ENCODE results near the gene ITGA6.

ITGA6 gene

DNA sequence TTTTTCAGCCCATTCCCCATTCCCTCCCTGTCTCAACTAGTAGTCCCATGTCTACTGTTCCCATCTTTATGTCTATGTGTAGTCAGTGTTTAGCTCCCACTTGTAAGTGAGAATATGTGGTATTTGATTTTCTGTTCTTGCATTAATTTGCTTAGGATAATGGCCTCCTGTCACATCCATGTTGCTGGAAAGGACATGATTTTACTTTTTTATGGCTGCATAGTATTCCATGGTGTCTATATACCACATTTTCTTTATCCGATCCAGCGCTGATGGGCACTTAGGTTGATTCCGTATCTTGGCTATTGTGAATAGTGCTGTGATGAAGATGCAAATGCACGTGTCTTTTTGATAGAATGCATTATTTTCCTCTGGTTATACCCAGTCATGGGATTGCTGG, 21.7 kb upstream of the ITGA6 start:
- H2AFZ ChIP-seq: no peak overlapping the region
- H3K9ac ChIP-seq: no peak overlapping the region
- H3K36me3 ChIP-seq (ENCODE audit: control insufficient read depth, insufficient read depth, low read length): no peaks in the 10 kb centered on the region
- H3K27ac ChIP-seq: no peak overlapping the region
- H3K4me1 ChIP-seq: no peaks in the 10 kb centered on the region
- TF ChIP-seq, protein P1, sequence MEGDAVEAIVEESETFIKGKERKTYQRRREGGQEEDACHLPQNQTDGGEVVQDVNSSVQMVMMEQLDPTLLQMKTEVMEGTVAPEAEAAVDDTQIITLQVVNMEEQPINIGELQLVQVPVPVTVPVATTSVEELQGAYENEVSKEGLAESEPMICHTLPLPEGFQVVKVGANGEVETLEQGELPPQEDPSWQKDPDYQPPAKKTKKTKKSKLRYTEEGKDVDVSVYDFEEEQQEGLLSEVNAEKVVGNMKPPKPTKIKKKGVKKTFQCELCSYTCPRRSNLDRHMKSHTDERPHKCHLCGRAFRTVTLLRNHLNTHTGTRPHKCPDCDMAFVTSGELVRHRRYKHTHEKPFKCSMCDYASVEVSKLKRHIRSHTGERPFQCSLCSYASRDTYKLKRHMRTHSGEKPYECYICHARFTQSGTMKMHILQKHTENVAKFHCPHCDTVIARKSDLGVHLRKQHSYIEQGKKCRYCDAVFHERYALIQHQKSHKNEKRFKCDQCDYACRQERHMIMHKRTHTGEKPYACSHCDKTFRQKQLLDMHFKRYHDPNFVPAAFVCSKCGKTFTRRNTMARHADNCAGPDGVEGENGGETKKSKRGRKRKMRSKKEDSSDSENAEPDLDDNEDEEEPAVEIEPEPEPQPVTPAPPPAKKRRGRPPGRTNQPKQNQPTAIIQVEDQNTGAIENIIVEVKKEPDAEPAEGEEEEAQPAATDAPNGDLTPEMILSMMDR (IDR thresholded peaks at IDR 0.05): no peak
- H3K79me2 ChIP-seq: no peaks in the 10 kb centered on the region
- no peaks in the 10 kb centered on the region for H3K9me3 ChIP-seq (ENCODE audit: control insufficient read depth, low read length)
- H3K4me2 ChIP-seq (ENCODE audit: low read length): no peak overlapping the region
- H3K27me3 ChIP-seq (ENCODE audit: control insufficient read depth, insufficient read depth, low read length): no peaks in the 10 kb centered on the region
- H3K4me3 ChIP-seq (ENCODE audit: low read depth, low read length): no peak overlapping the region

DNA sequence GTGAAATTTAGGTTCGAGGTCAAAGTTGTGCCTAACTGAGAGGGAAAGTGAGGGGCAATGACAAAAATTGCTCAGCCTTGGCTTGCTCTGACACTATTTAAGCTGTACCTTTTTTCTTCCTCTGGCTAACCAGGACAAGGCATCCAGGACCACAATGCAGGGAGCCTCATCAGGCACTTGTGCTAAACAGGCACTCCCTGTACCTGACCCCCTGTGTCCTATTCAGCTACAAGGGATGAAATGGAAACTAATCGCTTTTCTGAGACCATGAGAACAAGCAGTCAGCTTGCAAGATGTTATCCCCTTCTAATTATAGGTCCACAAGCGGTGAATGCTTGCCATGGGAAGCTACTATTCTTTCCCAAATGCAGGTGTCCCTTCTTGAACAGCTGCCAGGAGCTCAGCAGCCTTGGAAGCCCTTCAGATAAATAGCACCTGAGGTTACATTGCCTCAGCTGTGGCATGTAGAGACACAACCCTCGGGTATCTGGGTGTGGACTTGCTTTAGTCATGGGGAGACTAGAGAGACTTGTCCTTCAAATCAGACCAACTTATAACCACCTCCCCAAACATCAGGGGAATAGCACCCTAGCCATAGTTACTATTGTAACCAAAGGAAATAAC, 19.1 kb upstream of the ITGA6 start:
- H3K36me3 ChIP-seq (ENCODE audit: control insufficient read depth, insufficient read depth, low read length): no peaks in the 10 kb centered on the region
- no peak overlapping the region for H3K9ac ChIP-seq
- no peak overlapping the region for H3K4me3 ChIP-seq (ENCODE audit: low read depth, low read length)
- H3K27me3 ChIP-seq (ENCODE audit: control insufficient read depth, insufficient read depth, low read length): no peaks in the 10 kb centered on the region
- H3K79me2 ChIP-seq: no peaks in the 10 kb centered on the region
- no peaks in the 10 kb centered on the region for H3K9me3 ChIP-seq (ENCODE audit: control insufficient read depth, low read length)
- H3K27ac ChIP-seq: no peak overlapping the region
- peak overlapping the region; percentile 17 for H3K4me2 ChIP-seq (ENCODE audit: low read length)
- H2AFZ ChIP-seq: no peak overlapping the region
- TF ChIP-seq, protein P1 (IDR thresholded peaks at IDR 0.05): no peak
- peaks cover 4% of the 10 kb centered on the region for H3K4me1 ChIP-seq

DNA sequence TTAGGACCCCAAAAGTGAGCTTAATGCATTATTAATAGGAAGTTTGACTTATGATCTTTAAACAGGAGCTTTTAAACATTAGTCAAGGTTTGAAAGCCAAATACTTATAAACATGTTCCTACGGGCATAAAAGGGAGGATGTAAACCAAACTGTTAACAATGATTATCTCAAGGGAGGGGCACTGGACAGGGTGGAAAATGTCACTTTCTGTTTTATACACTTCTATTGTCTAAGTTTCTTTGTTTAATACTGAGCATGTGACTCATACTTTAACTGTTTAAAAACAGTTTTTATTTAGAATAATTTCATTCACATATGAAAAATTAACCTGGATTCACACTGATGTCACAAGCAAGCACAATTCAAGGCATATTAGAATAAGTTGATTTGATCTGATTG, 18.3 kb upstream of the ITGA6 start:
- H3K4me2 ChIP-seq (ENCODE audit: low read length): no peak overlapping the region
- TF ChIP-seq, protein P1 (IDR thresholded peaks at IDR 0.05): no peak
- no peak overlapping the region for H3K4me3 ChIP-seq (ENCODE audit: low read depth, low read length)
- H3K27me3 ChIP-seq (ENCODE audit: control insufficient read depth, insufficient read depth, low read length): no peaks in the 10 kb centered on the region
- H3K79me2 ChIP-seq: no peaks in the 10 kb centered on the region
- no peaks in the 10 kb centered on the region for H3K9me3 ChIP-seq (ENCODE audit: control insufficient read depth, low read length)
- H2AFZ ChIP-seq: no peak overlapping the region
- no peak overlapping the region for H3K27ac ChIP-seq
- no peak overlapping the region for H3K9ac ChIP-seq
- H3K36me3 ChIP-seq (ENCODE audit: control insufficient read depth, insufficient read depth, low read length): no peaks in the 10 kb centered on the region
- H3K4me1 ChIP-seq: peaks cover 5% of the 10 kb centered on the region

DNA sequence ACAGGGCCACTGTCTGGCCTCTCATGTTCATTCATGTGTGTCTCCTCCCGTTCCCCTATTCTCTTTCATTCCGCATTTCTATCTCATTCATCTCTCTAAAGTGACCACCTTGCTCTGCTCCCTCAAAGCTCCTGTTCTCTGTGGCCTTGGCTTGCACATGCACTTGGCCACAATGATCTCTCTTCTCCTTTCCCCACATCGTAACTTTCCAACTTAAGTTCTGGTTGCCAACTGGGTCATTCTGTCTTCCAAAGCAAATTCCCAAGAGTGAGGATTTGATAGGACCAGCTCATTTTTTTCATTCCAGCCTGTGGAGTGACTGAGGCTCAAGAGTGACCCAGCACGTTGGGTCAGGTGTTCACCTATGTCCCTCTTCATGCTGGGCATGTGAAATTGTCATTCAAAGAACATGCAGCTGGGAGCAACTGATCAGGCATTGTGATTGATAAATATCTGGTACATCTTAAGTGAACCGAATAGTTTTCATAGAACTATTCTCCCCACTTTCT, 14.3 kb upstream of the ITGA6 start:
- H3K9me3 ChIP-seq (ENCODE audit: control insufficient read depth, low read length): no peaks in the 10 kb centered on the region
- no peaks in the 10 kb centered on the region for H3K79me2 ChIP-seq
- TF ChIP-seq, protein P1 (IDR thresholded peaks at IDR 0.05): no peak
- no peak overlapping the region for H3K9ac ChIP-seq
- no peak overlapping the region for H3K4me3 ChIP-seq (ENCODE audit: low read depth, low read length)
- no peak overlapping the region for H3K4me2 ChIP-seq (ENCODE audit: low read length)
- peaks cover 5% of the 10 kb centered on the region for H3K4me1 ChIP-seq
- H3K27me3 ChIP-seq (ENCODE audit: control insufficient read depth, insufficient read depth, low read length): no peaks in the 10 kb centered on the region
- H2AFZ ChIP-seq: no peak overlapping the region
- H3K36me3 ChIP-seq (ENCODE audit: control insufficient read depth, insufficient read depth, low read length): no peaks in the 10 kb centered on the region
- no peak overlapping the region for H3K27ac ChIP-seq
